ENCODE data around the gene CNKSR3. TPM values are rescaled to one million over a fixed set of nuclear protein-coding genes. Genes with fewer than 3 reads are reported as not detected.

The CNKSR3 gene
- total and polyA plus RNA-seq, 3 experiments from 2014 or later = 0.50 to 0.62 TPM; not detected in 1

DNA sequence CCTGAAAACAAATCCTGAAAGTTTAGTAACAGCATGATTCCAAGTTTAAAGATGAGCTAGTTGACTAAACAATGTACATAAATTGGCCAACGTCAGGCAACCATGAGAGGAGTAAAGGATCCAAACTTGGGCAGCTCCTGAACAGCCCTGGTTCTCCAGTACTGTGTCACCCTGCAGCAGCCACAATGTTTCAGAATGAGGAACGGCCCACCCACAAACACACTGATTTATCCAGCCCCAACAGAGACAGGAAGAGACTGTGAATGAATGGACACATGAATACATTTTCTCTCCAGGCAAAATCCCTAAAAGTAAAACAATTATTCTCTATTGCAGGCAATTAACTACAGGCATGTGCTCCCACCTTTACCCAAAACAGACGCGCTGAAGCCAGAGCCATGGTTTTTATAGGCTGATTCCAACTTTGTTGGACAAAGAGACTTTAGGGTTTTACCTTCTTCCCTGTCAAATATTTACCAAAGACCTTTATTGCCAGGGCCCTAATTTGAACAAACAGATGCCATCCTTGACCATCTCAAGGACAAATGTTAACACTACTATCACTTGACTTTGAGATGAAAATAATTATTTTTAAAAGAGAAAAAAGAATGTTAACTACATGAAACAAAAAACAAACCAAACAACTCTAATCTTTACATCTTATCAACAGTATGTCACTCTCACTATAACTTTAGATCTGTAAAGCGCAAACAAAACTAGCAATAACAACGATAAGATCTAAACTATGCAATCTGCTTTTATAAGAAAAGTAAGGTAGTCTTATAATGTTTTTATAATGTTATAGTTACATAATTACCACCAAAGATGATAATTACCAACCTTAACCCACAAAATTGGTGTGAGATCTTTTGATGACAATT is 22.9 kb downstream of the CNKSR3 start:
- no peak overlapping the region for H3K27ac ChIP-seq (ENCODE audit: low read depth, low read length)
- Mint-ChIP-seq H3K36me3 (no peaks in the 10 kb centered on the region), H3K27me3 (peaks cover 14 to 15% of the 10 kb centered on the region in 2 donors), H3K4me3 (no peak overlapping the region), H3K27ac (no peak overlapping the region), H3K4me1 (no peaks in the 10 kb centered on the region), H3K9me3 (no peaks in the 10 kb centered on the region)
- POLR2A ChIA-PET = no interaction called here
- H3K4me3 ChIP-seq (ENCODE audit: low read length) = no peak overlapping the region
- no peak for DNase-seq
- no peaks in the 10 kb centered on the region for H3K9me3 ChIP-seq (ENCODE audit: low read length)
- H3K27me3 ChIP-seq (ENCODE audit: insufficient read depth, low read length, poor library complexity, severe bottlenecking) = no peaks in the 10 kb centered on the region
- no peaks in the 10 kb centered on the region for H3K4me1 ChIP-seq (ENCODE audit: insufficient read depth, low read length)
- CTCF ChIA-PET = no interaction called here
- no peaks in the 10 kb centered on the region for H3K36me3 ChIP-seq (ENCODE audit: insufficient read depth, low read length)

DNA sequence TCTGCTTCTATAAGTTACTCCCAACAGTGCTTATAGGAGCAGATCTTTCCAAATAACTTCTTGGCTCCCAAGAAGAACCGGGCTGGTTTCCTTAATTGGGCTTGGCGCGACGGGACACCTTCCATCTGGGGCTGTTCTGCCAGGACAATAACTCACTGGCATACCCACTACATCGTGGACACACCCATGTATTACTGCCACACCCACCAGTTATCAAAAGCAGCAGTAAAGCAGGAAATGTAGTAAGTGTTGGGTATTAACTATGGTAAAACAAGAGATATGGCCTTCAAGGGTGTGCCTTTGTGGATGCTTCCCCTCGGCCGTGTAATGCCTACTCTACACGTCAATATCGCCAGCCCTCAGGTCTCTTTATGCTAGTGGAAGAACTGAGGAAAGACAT is 24.7 kb downstream of the CNKSR3 start:
- POLR2A ChIA-PET = no interaction called here
- Histone ChIP-seq H3K4me3 (ENCODE audit: low read length) (no peak overlapping the region), H3K27me3 (ENCODE audit: insufficient read depth, low read length, poor library complexity, severe bottlenecking) (no peaks in the 10 kb centered on the region), H3K36me3 (ENCODE audit: insufficient read depth, low read length) (no peaks in the 10 kb centered on the region), H3K4me1 (ENCODE audit: insufficient read depth, low read length) (no peaks in the 10 kb centered on the region), H3K27ac (ENCODE audit: low read depth, low read length) (no peak overlapping the region), H3K9me3 (ENCODE audit: low read length) (no peaks in the 10 kb centered on the region)
- CTCF ChIA-PET = no interaction called here
- Mint-ChIP-seq H3K9me3 (no peaks in the 10 kb centered on the region), H3K27me3 (peaks cover 14 to 15% of the 10 kb centered on the region in 2 donors), H3K4me1 (no peaks in the 10 kb centered on the region), H3K4me3 (no peak overlapping the region), H3K36me3 (no peaks in the 10 kb centered on the region), H3K27ac (no peak overlapping the region)
- no peak for DNase-seq

DNA sequence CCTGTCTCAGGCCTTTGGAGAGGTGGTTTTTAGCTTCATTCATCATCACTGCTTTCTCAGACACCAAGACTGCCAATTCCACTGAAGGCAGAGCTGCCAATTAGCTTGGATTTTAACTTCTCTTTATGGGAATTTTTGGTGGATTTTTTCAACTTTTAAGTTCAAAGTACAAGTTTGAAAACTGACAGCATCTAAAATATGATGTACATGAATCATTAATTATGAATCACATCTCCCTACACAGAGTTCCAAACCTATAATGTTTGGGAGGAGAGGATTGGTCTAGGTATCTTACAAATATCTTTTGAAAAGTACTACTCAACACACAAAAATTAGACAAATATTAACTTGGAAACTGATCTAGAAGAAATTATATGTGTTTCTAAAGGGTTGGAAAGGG is 25.5 kb downstream of the CNKSR3 start:
- no peaks in the 10 kb centered on the region for H3K9me3 ChIP-seq (ENCODE audit: low read length)
- no peaks in the 10 kb centered on the region for H3K36me3 ChIP-seq (ENCODE audit: insufficient read depth, low read length)
- H3K4me1 ChIP-seq (ENCODE audit: insufficient read depth, low read length) = no peaks in the 10 kb centered on the region
- Mint-ChIP-seq H3K4me3 (no peak overlapping the region), H3K27ac (no peak overlapping the region), H3K27me3 (peaks cover 11 to 12% of the 10 kb centered on the region in 2 donors), H3K9me3 (no peaks in the 10 kb centered on the region), H3K36me3 (no peaks in the 10 kb centered on the region), H3K4me1 (no peaks in the 10 kb centered on the region)
- CTCF ChIA-PET = interaction anchor here (0.7 to 1.1 kb wide), 4 partner anchors 9 to 54 kb away, joined by 3 read pairs; no protein-coding TSS in a partner anchor
- no peaks in the 10 kb centered on the region for H3K27me3 ChIP-seq (ENCODE audit: insufficient read depth, low read length, poor library complexity, severe bottlenecking)
- POLR2A ChIA-PET = no interaction called here
- no peak overlapping the region for H3K27ac ChIP-seq (ENCODE audit: low read depth, low read length)
- no peak for DNase-seq
- no peak overlapping the region for H3K4me3 ChIP-seq (ENCODE audit: low read length)

DNA sequence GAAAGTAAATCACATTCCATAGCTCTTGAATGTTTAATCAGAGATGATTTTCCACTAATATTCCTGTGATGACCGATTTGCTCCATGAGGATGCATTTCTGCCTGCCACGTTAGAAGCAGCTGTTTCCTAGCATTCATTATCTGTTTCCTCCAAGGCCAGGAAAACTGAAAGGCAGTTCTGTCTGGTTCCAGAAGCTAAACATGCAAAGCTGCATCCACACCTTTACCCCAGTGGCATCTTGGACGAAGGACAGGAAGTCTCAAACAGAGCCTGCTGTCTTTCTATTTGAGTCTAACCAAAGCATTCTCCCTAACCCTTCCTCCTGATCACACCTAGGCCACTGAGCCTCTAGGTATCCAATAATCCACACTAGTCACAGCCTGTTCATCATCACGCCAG is 27.6 kb downstream of the CNKSR3 start:
- no peak overlapping the region for H3K4me3 ChIP-seq (ENCODE audit: low read length)
- CTCF ChIA-PET = no interaction called here
- Mint-ChIP-seq H3K36me3 (no peaks in the 10 kb centered on the region), H3K9me3 (no peaks in the 10 kb centered on the region), H3K27ac (no peak overlapping the region), H3K4me1 (no peaks in the 10 kb centered on the region), H3K4me3 (no peak overlapping the region), H3K27me3 (peaks cover 3 to 9% of the 10 kb centered on the region in 2 donors)
- H3K36me3 ChIP-seq (ENCODE audit: insufficient read depth, low read length) = no peaks in the 10 kb centered on the region
- no peak for DNase-seq
- no peaks in the 10 kb centered on the region for H3K4me1 ChIP-seq (ENCODE audit: insufficient read depth, low read length)
- POLR2A ChIA-PET = no interaction called here
- H3K27me3 ChIP-seq (ENCODE audit: insufficient read depth, low read length, poor library complexity, severe bottlenecking) = no peaks in the 10 kb centered on the region
- H3K27ac ChIP-seq (ENCODE audit: low read depth, low read length) = no peak overlapping the region
- H3K9me3 ChIP-seq (ENCODE audit: low read length) = no peaks in the 10 kb centered on the region

DNA sequence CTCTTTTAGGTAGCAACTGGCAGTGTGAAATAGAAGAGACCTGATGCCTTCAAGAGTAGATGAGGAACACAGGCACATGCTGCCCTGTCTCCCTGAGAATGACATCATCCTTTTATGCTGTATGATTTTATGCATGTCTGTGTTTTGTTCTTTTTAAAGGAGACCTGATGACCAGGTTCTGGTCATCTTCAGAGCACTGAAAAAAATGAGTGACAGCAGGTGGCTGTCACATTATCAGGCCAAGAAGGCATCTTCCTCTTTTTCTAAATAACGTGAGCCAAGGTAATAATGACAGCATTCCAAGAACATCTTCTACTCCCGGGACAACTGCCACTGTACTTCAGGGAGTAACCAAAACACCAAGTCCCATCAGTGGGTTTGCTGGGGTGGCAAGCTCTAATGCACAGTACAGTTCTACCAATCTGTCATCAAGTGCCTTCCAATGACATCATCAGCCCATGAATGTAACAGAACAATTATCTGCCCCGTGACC is 28.9 kb downstream of the CNKSR3 start:
- peaks cover 3 to 9% of the 10 kb centered on the region in 2 donors for H3K27me3 Mint-ChIP-seq

DNA sequence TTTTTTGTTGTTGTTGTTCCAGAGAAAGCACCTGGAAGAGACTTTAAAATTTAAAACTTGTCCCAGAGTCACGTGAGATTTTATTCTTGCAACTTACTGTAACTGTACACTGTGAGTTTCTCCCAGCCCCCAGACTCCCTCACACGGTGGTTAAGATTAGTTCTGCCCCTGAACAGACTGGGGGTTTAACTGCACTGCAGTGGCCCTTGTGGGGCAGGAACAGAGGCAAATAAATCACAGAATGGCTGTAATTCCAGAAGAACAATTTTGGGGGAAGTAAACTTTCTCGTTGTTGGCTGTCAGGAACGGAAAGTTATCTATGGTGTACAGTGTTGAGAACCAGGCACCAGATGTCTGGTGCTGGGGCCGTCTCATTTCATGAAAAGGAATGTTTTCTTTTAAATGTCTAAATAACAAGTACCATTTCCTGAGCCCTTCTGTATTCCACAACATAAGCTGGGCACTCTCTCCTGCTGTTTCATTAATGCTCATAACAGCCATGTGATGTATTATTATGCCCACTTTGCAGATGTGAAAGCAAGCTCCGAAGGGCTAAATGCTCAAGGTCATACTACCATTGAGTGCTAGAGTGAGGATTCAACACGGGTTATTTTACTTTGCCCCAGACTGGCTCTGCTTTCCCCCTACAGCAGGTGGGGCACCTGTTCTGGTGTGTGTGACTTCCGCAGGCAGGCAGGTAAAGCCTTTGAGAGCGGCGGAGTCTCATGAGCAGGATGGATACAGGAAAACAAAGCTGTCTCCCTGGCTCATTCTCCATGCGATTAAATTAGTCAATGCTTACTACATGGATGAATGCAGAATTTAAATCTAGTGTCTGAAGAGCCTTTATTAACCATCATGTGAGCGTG is 30.5 kb downstream of the CNKSR3 start:
- ChIA-PET POLR2A (no interaction called here), CTCF (no interaction called here)
- Mint-ChIP-seq H3K27ac (no peak overlapping the region), H3K27me3 (peaks cover 3 to 6% of the 10 kb centered on the region in 2 donors), H3K4me3 (no peak overlapping the region), H3K4me1 (no peaks in the 10 kb centered on the region), H3K36me3 (no peaks in the 10 kb centered on the region), H3K9me3 (no peaks in the 10 kb centered on the region)
- no peaks in the 10 kb centered on the region for H3K36me3 ChIP-seq (ENCODE audit: insufficient read depth, low read length)
- H3K4me3 ChIP-seq (ENCODE audit: low read length) = no peak overlapping the region
- H3K4me1 ChIP-seq (ENCODE audit: insufficient read depth, low read length) = no peaks in the 10 kb centered on the region
- H3K9me3 ChIP-seq (ENCODE audit: low read length) = no peaks in the 10 kb centered on the region
- H3K27me3 ChIP-seq (ENCODE audit: insufficient read depth, low read length, poor library complexity, severe bottlenecking) = no peaks in the 10 kb centered on the region
- H3K27ac ChIP-seq (ENCODE audit: low read depth, low read length) = no peak overlapping the region
- DNase-seq = no peak

More for the DNA sequence above, 28.9 kb downstream of the CNKSR3 start:
- H3K9me3 ChIP-seq (ENCODE audit: low read length) = no peaks in the 10 kb centered on the region
- DNase-seq = no peak
- no peaks in the 10 kb centered on the region for H3K27me3 ChIP-seq (ENCODE audit: insufficient read depth, low read length, poor library complexity, severe bottlenecking)
- ChIA-PET CTCF (no interaction called here), POLR2A (no interaction called here)
- no peak overlapping the region for H3K4me3 Mint-ChIP-seq
- H3K36me3 Mint-ChIP-seq = no peaks in the 10 kb centered on the region
- H3K4me1 ChIP-seq (ENCODE audit: insufficient read depth, low read length) = no peaks in the 10 kb centered on the region
- no peak overlapping the region for H3K27ac Mint-ChIP-seq
- H3K36me3 ChIP-seq (ENCODE audit: insufficient read depth, low read length) = no peaks in the 10 kb centered on the region
- no peak overlapping the region for H3K4me3 ChIP-seq (ENCODE audit: low read length)
- no peaks in the 10 kb centered on the region for H3K9me3 Mint-ChIP-seq
- no peak overlapping the region for H3K27ac ChIP-seq (ENCODE audit: low read depth, low read length)
- H3K4me1 Mint-ChIP-seq = no peaks in the 10 kb centered on the region

DNA sequence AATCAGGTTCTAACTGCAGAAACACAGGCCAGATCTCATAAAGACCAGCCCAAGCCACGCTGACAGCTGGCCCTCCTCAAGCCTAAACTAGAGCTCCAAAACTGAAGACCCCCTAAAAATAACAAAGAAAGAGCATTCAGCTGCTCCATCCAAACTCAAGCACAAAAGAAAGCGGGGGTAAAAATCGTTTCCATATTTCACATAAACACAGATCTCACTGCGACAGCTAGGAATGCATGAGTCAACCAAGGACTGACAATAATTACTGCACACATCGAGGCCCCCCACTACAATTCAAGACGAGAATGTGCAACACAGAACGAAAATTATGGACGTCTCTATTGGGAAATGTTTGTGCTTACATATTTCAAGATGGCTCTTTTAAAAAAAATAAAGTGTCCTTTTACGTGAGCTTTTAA is 31.1 kb downstream of the CNKSR3 start:
- Histone ChIP-seq H3K36me3 (ENCODE audit: insufficient read depth, low read length) (no peaks in the 10 kb centered on the region), H3K9me3 (ENCODE audit: low read length) (no peaks in the 10 kb centered on the region), H3K27ac (ENCODE audit: low read depth, low read length) (no peak overlapping the region), H3K4me3 (ENCODE audit: low read length) (no peak overlapping the region), H3K4me1 (ENCODE audit: insufficient read depth, low read length) (no peaks in the 10 kb centered on the region), H3K27me3 (ENCODE audit: insufficient read depth, low read length, poor library complexity, severe bottlenecking) (no peaks in the 10 kb centered on the region)
- ChIA-PET CTCF (no interaction called here), POLR2A (no interaction called here)
- H3K27ac Mint-ChIP-seq = no peak overlapping the region
- peaks cover 3 to 6% of the 10 kb centered on the region in 2 donors for H3K27me3 Mint-ChIP-seq
- no peak overlapping the region for H3K4me3 Mint-ChIP-seq
- H3K4me1 Mint-ChIP-seq = no peaks in the 10 kb centered on the region
- H3K36me3 Mint-ChIP-seq = no peaks in the 10 kb centered on the region
- DNase-seq = no peak
- H3K9me3 Mint-ChIP-seq = no peaks in the 10 kb centered on the region

DNA sequence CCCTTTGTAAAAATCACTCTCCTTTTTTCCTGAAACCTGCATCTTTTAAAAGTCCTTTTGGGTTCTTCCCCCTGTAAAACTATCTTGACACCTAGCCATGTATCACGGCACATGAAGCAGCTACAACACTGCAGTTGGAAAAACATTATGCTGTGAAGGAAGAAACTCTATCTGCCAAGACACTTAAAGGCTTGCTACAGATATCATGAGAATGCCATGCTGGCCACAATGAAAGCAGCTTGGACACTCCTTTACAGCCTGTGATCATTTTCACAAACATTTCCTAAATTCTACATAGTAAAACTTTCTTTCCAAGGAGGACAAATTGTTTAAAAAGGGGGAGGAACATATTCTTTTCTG is 31.8 kb downstream of the CNKSR3 start:
- H3K4me1 ChIP-seq (ENCODE audit: insufficient read depth, low read length) = no peaks in the 10 kb centered on the region
- no peaks in the 10 kb centered on the region for H3K36me3 Mint-ChIP-seq
- H3K27me3 ChIP-seq (ENCODE audit: insufficient read depth, low read length, poor library complexity, severe bottlenecking) = no peaks in the 10 kb centered on the region
- H3K36me3 ChIP-seq (ENCODE audit: insufficient read depth, low read length) = no peaks in the 10 kb centered on the region
- H3K9me3 ChIP-seq (ENCODE audit: low read length) = no peaks in the 10 kb centered on the region
- no peak overlapping the region for H3K4me3 ChIP-seq (ENCODE audit: low read length)
- H3K27ac Mint-ChIP-seq = no peak overlapping the region
- ChIA-PET POLR2A (no interaction called here), CTCF (no interaction called here)
- no peak for DNase-seq
- H3K27me3 Mint-ChIP-seq = peaks cover 2 to 6% of the 10 kb centered on the region in 2 donors
- no peak overlapping the region for H3K4me3 Mint-ChIP-seq
- no peaks in the 10 kb centered on the region for H3K4me1 Mint-ChIP-seq
- no peak overlapping the region for H3K27ac ChIP-seq (ENCODE audit: low read depth, low read length)
- H3K9me3 Mint-ChIP-seq = no peaks in the 10 kb centered on the region

Measured in CD8-positive, alpha-beta memory T cell (primary cell).